GM23338 (cell line): Measurements from ENCODE around the gene GAPDHS. TPM values are rescaled to one million over a fixed set of nuclear protein-coding genes. Genes with fewer than 3 reads are reported as not detected.

Source experiments
- NANOG ChIP-seq: IDR thresholded peaks from 2 replicates; pipeline ENCODE4 v1.6.1; 2016; ENCODE audit warnings: antibody characterized with exemption, borderline replicate concordance
- POLR2AphosphoS5 ChIP-seq: IDR thresholded peaks from 2 replicates; pipeline ENCODE4 v1.6.1; 2016; ENCODE audit warnings: antibody characterized with exemption, low read depth
- ZNF114 ChIP-seq: fragments of 250-450 bp; sonication (Bioruptor Pico); IDR thresholded peaks from 2 replicates; pipeline ENCODE4 v1.5.0; 2020; ENCODE audit warnings: mild to moderate bottlenecking, moderate library complexity
- ZNF331 ChIP-seq: fragments of 250-450 bp; sonication (Bioruptor Pico); IDR thresholded peaks from 2 replicates; pipeline ENCODE4 v1.5.0; 2020; ENCODE audit warnings: low read depth, mild to moderate bottlenecking, moderate library complexity
- polyA plus RNA-seq: library from polyadenylated mRNA; unstranded; fragments of >200 nt; fragmentation: Nextera tagmentation; extraction: Ambion mirVana; gene quantifications from 2 replicates; pipeline ENCODE4 v1.2.1, GENCODE V29; 2016
- total RNA-seq: library from RNA; depleted of rRNA; stranded (reverse); fragments of >200 nt; shearing (Covaris generic); gene quantifications from 2 replicates; pipeline ENCODE4 v1.2.3, GENCODE V29; 2014
- TF ChIP-seq, protein P1 (sequence below): fragments of 250-450 bp; sonication (Bioruptor Pico); IDR thresholded peaks from 2 replicates; pipeline ENCODE4 v1.5.0; 2020; ENCODE audit warnings: mild to moderate bottlenecking, moderate library complexity
- TF ChIP-seq, protein P2 (sequence below): IDR thresholded peaks from one replicate; pipeline ENCODE4 v1.6.1; 2018; ENCODE audit warnings: antibody characterized with exemption; ENCODE audit not compliant: unreplicated experiment

The GAPDHS gene
- total and polyA plus RNA-seq, 2 experiments from 2014 or later: not detected

DNA sequence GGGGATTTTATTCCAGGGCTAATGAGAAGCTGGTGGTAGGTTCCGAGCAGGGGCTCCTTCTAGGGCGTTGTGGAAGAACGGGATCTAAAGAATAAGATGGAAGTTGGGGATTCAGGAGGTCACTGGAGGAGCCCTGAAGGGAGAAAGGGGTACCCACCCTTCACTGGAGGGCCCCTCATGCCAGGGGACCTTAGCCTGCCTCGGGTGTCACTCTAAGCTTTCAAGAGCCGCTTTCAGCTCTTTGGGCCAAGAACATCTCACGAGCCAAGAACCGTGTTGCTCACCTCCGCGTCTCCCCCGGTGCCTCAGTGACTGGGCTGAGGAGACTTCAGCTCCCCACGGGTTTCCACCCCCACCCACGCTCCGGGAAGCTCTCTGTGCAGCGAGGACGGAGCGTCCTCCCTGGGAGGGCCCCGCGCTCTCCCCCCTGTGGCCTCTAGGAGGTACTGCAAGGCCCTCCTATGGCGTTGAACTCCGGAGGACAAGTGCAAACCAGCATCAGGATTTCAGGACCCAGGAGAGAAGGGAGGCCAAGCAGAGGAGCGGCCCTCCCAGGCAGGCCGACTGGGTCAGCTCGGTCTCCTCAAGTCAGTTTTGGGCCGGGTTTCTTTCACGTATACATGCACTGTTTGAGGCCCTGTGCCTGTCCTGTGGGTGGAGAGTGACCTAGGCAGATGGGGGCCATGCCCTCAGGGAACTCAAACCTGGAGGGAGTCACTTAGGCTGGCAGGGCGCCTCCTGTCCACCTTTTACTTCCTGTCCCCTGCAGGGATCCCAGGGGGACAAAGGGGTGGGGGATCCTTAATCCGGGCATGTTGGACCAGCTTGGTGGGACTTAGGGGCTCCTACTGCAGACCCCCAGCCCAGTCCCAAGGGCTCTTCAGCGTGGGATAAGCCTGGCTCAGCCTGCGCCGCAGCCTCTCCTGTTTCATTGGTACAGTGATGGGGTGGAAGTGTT, 37.9 kb upstream of the GAPDHS start (continued):
- TF ChIP-seq, protein P1, sequence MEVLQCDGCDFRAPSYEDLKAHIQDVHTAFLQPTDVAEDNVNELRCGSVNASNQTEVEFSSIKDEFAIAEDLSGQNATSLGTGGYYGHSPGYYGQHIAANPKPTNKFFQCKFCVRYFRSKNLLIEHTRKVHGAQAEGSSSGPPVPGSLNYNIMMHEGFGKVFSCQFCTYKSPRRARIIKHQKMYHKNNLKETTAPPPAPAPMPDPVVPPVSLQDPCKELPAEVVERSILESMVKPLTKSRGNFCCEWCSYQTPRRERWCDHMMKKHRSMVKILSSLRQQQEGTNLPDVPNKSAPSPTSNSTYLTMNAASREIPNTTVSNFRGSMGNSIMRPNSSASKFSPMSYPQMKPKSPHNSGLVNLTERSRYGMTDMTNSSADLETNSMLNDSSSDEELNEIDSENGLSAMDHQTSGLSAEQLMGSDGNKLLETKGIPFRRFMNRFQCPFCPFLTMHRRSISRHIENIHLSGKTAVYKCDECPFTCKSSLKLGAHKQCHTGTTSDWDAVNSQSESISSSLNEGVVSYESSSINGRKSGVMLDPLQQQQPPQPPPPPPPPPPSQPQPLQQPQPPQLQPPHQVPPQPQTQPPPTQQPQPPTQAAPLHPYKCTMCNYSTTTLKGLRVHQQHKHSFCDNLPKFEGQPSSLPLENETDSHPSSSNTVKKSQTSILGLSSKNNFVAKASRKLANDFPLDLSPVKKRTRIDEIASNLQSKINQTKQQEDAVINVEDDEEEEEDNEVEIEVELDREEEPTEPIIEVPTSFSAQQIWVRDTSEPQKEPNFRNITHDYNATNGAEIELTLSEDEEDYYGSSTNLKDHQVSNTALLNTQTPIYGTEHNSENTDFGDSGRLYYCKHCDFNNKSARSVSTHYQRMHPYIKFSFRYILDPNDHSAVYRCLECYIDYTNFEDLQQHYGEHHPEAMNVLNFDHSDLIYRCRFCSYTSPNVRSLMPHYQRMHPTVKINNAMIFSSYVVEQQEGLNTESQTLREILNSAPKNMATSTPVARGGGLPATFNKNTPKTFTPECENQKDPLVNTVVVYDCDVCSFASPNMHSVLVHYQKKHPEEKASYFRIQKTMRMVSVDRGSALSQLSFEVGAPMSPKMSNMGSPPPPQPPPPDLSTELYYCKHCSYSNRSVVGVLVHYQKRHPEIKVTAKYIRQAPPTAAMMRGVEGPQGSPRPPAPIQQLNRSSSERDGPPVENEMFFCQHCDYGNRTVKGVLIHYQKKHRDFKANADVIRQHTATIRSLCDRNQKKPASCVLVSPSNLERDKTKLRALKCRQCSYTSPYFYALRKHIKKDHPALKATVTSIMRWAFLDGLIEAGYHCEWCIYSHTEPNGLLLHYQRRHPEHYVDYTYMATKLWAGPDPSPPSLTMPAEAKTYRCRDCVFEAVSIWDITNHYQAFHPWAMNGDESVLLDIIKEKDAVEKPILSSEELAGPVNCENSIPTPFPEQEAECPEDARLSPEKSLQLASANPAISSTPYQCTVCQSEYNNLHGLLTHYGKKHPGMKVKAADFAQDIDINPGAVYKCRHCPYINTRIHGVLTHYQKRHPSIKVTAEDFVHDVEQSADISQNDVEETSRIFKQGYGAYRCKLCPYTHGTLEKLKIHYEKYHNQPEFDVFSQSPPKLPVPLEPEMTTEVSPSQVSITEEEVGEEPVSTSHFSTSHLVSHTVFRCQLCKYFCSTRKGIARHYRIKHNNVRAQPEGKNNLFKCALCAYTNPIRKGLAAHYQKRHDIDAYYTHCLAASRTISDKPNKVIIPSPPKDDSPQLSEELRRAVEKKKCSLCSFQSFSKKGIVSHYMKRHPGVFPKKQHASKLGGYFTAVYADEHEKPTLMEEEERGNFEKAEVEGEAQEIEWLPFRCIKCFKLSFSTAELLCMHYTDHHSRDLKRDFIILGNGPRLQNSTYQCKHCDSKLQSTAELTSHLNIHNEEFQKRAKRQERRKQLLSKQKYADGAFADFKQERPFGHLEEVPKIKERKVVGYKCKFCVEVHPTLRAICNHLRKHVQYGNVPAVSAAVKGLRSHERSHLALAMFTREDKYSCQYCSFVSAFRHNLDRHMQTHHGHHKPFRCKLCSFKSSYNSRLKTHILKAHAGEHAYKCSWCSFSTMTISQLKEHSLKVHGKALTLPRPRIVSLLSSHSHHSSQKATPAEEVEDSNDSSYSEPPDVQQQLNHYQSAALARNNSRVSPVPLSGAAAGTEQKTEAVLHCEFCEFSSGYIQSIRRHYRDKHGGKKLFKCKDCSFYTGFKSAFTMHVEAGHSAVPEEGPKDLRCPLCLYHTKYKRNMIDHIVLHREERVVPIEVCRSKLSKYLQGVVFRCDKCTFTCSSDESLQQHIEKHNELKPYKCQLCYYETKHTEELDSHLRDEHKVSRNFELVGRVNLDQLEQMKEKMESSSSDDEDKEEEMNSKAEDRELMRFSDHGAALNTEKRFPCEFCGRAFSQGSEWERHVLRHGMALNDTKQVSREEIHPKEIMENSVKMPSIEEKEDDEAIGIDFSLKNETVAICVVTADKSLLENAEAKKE (CRISPR knock-in tag): no peak
- peak; percentile 39; the same call in 1 of the 2 replicates for TF ChIP-seq POLR2AphosphoS5
- TF ChIP-seq ZNF331: no peak
- TF ChIP-seq, protein P2, sequence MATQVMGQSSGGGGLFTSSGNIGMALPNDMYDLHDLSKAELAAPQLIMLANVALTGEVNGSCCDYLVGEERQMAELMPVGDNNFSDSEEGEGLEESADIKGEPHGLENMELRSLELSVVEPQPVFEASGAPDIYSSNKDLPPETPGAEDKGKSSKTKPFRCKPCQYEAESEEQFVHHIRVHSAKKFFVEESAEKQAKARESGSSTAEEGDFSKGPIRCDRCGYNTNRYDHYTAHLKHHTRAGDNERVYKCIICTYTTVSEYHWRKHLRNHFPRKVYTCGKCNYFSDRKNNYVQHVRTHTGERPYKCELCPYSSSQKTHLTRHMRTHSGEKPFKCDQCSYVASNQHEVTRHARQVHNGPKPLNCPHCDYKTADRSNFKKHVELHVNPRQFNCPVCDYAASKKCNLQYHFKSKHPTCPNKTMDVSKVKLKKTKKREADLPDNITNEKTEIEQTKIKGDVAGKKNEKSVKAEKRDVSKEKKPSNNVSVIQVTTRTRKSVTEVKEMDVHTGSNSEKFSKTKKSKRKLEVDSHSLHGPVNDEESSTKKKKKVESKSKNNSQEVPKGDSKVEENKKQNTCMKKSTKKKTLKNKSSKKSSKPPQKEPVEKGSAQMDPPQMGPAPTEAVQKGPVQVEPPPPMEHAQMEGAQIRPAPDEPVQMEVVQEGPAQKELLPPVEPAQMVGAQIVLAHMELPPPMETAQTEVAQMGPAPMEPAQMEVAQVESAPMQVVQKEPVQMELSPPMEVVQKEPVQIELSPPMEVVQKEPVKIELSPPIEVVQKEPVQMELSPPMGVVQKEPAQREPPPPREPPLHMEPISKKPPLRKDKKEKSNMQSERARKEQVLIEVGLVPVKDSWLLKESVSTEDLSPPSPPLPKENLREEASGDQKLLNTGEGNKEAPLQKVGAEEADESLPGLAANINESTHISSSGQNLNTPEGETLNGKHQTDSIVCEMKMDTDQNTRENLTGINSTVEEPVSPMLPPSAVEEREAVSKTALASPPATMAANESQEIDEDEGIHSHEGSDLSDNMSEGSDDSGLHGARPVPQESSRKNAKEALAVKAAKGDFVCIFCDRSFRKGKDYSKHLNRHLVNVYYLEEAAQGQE: no peak
- TF ChIP-seq NANOG: no peak
- no peak for TF ChIP-seq ZNF114 (CRISPR knock-in tag)
